ENCODE results near the gene SULT1C3. TPM values are rescaled to one million over a fixed set of nuclear protein-coding genes. Genes with fewer than 3 reads are reported as not detected.

SULT1C3 gene
- total RNA-seq (not detected in 2 replicates), polyA plus RNA-seq (not detected in 2 replicates), polyA minus RNA-seq (not detected in 2 replicates)
- not detected for total RNA-seq (2013)

DNA sequence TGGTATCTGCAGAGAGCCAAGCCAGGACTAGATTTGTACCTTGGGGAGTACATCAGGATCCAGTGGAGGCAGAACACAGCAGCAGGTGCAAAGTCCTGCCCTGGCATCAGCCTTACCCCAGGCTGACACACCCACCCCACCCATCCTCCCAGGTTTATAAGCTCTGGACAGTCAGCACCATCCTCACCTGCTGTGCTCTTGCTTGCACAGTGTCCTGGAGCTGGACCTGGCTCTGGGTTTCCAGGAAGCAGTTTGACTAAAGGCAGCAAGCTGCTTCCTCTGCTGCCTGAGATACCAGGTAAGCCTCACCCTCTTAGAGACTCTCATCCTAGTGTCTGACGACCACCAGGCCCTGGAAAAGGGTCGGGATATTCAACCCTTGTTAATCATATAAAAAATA lies at the start of gene SULT1C3:
Gene SULT1C3, plus strand, starts transcription at position 183 of the 400 bp plus-strand sequence. CDS start 7,227 bp downstream, outside the sequence.
- Histone ChIP-seq H3K27me3 (replicated peaks in 1 of 4; ENCODE audit: control extremely low read depth in 1 of 4, control insufficient read depth in 3 of 4, insufficient read depth in 4 of 4, low read length in 3 of 4) (no peaks in the 10 kb centered on the region), H3K4me3 (ENCODE audit: control extremely low read depth in 1 of 5, extremely low read depth in 1 of 5, insufficient read depth in 1 of 5, low read depth in 2 of 5, low read length in 4 of 5) (no peak within 1 kb of the TSS), H3K27ac (ENCODE audit: low read length in 2 of 2) (no peak within 1 kb of the TSS), H3K9ac (ENCODE audit: low read length) (no peak within 1 kb of the TSS), H3K4me2 (replicated peaks; ENCODE audit: low read depth, low read length, poor library complexity, severe bottlenecking) (no peak within 1 kb of the TSS), H3K9me3 (ENCODE audit: control extremely low read depth in 1 of 3, control insufficient read depth in 2 of 3, insufficient read depth in 1 of 3, low read length in 2 of 3) (peaks cover 0 to 4% (median 3%) of the 10 kb centered on the region in 3 donors), H3K79me2 (ENCODE audit: control insufficient read depth, insufficient read depth, low read length) (no peaks in the 10 kb centered on the region), H3K4me1 (ENCODE audit: control insufficient read depth in 2 of 2, insufficient read depth in 2 of 2, low read length in 2 of 2) (no peaks in the 10 kb centered on the region), H4K20me1 (ENCODE audit: control insufficient read depth, insufficient read depth, low read length, poor library complexity, severe bottlenecking) (no peaks in the 10 kb centered on the region), H3K36me3 (replicated peaks in 1 of 2; ENCODE audit: control extremely low read depth in 1 of 2, control insufficient read depth in 1 of 2, extremely low read depth in 1 of 2, insufficient read depth in 2 of 2, low read length in 1 of 2) (no peaks in the 10 kb centered on the region), H2AFZ (ENCODE audit: insufficient read depth, low read depth, low read length, poor library complexity, severe bottlenecking) (no peak within 1 kb of the TSS)
- 80% methylated on average over 1 of the region's 2 CpGs for WGBS (ENCODE audit: insufficient coverage)
- CTCF ChIA-PET, result no interaction called here
- ATAC-seq (ENCODE audit: low read depth) (no peak), DNase-seq (no peak)
- TF ChIP-seq, protein P1, sequence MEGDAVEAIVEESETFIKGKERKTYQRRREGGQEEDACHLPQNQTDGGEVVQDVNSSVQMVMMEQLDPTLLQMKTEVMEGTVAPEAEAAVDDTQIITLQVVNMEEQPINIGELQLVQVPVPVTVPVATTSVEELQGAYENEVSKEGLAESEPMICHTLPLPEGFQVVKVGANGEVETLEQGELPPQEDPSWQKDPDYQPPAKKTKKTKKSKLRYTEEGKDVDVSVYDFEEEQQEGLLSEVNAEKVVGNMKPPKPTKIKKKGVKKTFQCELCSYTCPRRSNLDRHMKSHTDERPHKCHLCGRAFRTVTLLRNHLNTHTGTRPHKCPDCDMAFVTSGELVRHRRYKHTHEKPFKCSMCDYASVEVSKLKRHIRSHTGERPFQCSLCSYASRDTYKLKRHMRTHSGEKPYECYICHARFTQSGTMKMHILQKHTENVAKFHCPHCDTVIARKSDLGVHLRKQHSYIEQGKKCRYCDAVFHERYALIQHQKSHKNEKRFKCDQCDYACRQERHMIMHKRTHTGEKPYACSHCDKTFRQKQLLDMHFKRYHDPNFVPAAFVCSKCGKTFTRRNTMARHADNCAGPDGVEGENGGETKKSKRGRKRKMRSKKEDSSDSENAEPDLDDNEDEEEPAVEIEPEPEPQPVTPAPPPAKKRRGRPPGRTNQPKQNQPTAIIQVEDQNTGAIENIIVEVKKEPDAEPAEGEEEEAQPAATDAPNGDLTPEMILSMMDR (IDR thresholded peaks at IDR 0.05), result no peak
- TF ChIP-seq EZH2 (IDR thresholded peaks at IDR 0.05; ENCODE audit: borderline replicate concordance, insufficient read depth, low read depth, low read length, poor library complexity, severe bottlenecking), result no peak
- Mint-ChIP-seq H3K9me3 (ENCODE audit: insufficient read depth) (peaks cover 9% of the 10 kb centered on the region), H3K27ac (no peak within 1 kb of the TSS), H3K4me1 (no peaks in the 10 kb centered on the region), H3K27me3 (peaks cover 5% of the 10 kb centered on the region), H3K4me3 (no peak within 1 kb of the TSS)
- intact Hi-C loops (cut with micrococcal nuclease), result no loop called here
- POLR2A ChIA-PET, result no interaction called here

DNA sequence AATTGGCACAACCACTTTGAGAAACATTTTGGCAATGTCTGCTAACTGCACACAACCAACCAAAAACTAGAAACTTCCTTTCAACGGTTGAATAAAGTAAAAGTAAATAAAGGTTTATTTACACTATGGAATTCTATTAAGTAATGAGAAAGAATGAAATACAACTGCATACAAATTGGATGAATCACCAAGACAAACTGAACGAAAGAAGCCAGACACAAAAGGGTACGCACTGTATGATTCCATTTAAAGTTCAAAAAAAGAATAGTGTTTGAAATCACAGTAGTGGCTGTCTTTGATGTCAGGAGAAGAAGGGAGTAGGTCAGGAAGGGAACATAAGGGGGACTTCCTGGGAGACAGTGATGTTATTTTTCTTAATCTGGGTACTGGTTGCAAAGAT lies 46.5 kb upstream of the SULT1C3 start:
- 90% methylated on average over 2 of the region's 3 CpGs for WGBS (ENCODE audit: insufficient coverage)
- Histone ChIP-seq H2AFZ (ENCODE audit: insufficient read depth, low read depth, low read length, poor library complexity, severe bottlenecking) (no peak overlapping the region), H4K20me1 (ENCODE audit: control insufficient read depth, insufficient read depth, low read length, poor library complexity, severe bottlenecking) (no peaks in the 10 kb centered on the region), H3K4me1 (ENCODE audit: control insufficient read depth in 2 of 2, insufficient read depth in 2 of 2, low read length in 2 of 2) (no peaks in the 10 kb centered on the region), H3K27me3 (replicated peaks in 1 of 4; ENCODE audit: control extremely low read depth in 1 of 4, control insufficient read depth in 3 of 4, insufficient read depth in 4 of 4, low read length in 3 of 4) (no peaks in the 10 kb centered on the region), H3K4me2 (replicated peaks; ENCODE audit: low read depth, low read length, poor library complexity, severe bottlenecking) (no peak overlapping the region), H3K27ac (ENCODE audit: low read length in 2 of 2) (no peak overlapping the region), H3K9ac (ENCODE audit: low read length) (no peak overlapping the region), H3K79me2 (ENCODE audit: control insufficient read depth, insufficient read depth, low read length) (no peaks in the 10 kb centered on the region), H3K9me3 (ENCODE audit: control extremely low read depth in 1 of 3, control insufficient read depth in 2 of 3, insufficient read depth in 1 of 3, low read length in 2 of 3) (no peaks in the 10 kb centered on the region), H3K36me3 (replicated peaks in 1 of 2; ENCODE audit: control extremely low read depth in 1 of 2, control insufficient read depth in 1 of 2, extremely low read depth in 1 of 2, insufficient read depth in 2 of 2, low read length in 1 of 2) (no peaks in the 10 kb centered on the region), H3K4me3 (ENCODE audit: control extremely low read depth in 1 of 5, extremely low read depth in 1 of 5, insufficient read depth in 1 of 5, low read depth in 2 of 5, low read length in 4 of 5) (no peak overlapping the region)
- POLR2A ChIA-PET, result no interaction called here
- intact Hi-C loops (cut with micrococcal nuclease), result no loop called here
- Mint-ChIP-seq H3K27me3 (peaks cover 18% of the 10 kb centered on the region), H3K9me3 (ENCODE audit: insufficient read depth) (peaks cover 3% of the 10 kb centered on the region), H3K4me3 (no peak overlapping the region), H3K4me1 (no peaks in the 10 kb centered on the region), H3K27ac (no peak overlapping the region)
- CTCF ChIA-PET, result no interaction called here
- TF ChIP-seq, protein P1 (IDR thresholded peaks at IDR 0.05), result no peak
- no peak for TF ChIP-seq EZH2 (IDR thresholded peaks at IDR 0.05; ENCODE audit: borderline replicate concordance, insufficient read depth, low read depth, low read length, poor library complexity, severe bottlenecking)
- DNase-seq (no peak), ATAC-seq (ENCODE audit: low read depth) (no peak)
